HUES64 (cell line): ENCODE data around the gene MEAF6.

Source experiments
- H3K27ac ChIP-seq: 2 replicates; pipeline ENCODE4 v1.7.0; 2013; ENCODE audit warnings: low read depth, low read length, inconsistent platforms
- H3K27me3 ChIP-seq: 2 replicates; pipeline ENCODE4 v1.6.1; 2013; ENCODE audit warnings: mild to moderate bottlenecking, low read length; ENCODE audit not compliant: insufficient read depth
- H3K36me3 ChIP-seq: 2 replicates; pipeline ENCODE4 v1.6.1; 2013; ENCODE audit warnings: mild to moderate bottlenecking, low read length; ENCODE audit not compliant: insufficient read depth
- H3K4me1 ChIP-seq: 2 replicates; pipeline ENCODE4 v1.6.1; 2013; ENCODE audit warnings: mild to moderate bottlenecking, low read length, moderate library complexity; ENCODE audit not compliant: insufficient read depth
- H3K4me3 ChIP-seq: 2 replicates; pipeline ENCODE4 v1.5.1; 2013; ENCODE audit warnings: mild to moderate bottlenecking, low read length, moderate library complexity
- H3K9ac ChIP-seq: 2 replicates; pipeline ENCODE4 v1.6.1; 2013; ENCODE audit warnings: mild to moderate bottlenecking, low read depth, low read length
- H3K9me3 ChIP-seq: 2 replicates; pipeline ENCODE4 v1.6.1; 2013; ENCODE audit warnings: low read depth, low read length; ENCODE audit not compliant: insufficient read depth
- WGBS: fragments of 150-250, 120-280 bp; methylation state at CpG from one replicate; pipeline ENCODE4 v1.1.7; 2013; ENCODE audit warnings: missing lambda C conversion rate; 5-methylcytosine and 5-hydroxymethylcytosine counted together

Gene MEAF6

DNA sequence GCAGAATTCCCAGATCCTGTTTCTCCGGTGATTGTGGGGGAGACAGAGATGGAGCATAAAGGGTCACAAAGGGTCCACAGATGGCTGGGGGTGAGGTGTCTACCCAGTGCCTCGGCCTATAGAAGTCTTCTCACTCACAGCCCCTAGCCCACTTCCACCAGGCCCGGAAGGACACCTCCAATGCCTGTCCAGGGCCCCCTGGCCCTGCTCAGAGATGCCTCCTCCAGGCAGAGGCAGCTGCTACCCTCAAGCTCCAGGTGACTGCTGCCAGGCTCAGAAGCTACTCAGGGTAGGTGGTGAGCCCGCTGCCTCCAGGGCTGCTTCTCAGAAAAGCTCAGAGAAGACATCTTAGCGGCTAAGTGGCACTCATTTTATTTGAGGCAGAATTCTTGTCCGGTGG, 62.1 kb downstream of the MEAF6 start:
- no peaks in the 10 kb centered on the region for H3K36me3 ChIP-seq
- H3K4me1 ChIP-seq: peaks cover 31% of the 10 kb centered on the region
- H3K9me3 ChIP-seq: no peaks in the 10 kb centered on the region
- no peaks in the 10 kb centered on the region for H3K27me3 ChIP-seq
- H3K9ac ChIP-seq: no peak overlapping the region
- H3K27ac ChIP-seq: no peak overlapping the region
- WGBS: 55% methylated on average over 6 of the region's 6 CpGs
- no peak overlapping the region for H3K4me3 ChIP-seq

DNA sequence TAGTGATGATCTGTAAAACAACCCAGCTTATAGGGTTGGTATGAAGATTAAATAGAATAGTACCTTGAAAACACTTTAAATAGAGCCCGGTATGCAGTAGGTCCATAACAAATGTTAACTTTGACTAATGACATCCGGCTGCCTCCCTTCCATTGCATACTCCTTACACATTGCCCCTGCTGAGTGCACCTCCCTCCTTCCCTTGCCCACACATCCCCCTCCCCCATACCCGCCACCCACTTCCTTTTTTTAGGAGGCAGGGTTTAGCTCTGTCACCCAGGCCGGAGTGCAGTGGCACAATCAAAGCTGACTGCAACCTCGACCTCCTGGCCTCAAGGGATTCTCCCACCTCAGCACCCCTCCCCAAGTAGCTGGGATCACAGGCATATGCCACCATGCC, 64.6 kb downstream of the MEAF6 start:
- Histone ChIP-seq H3K9me3 (no peaks in the 10 kb centered on the region), H3K27ac (no peak overlapping the region), H3K9ac (no peak overlapping the region), H3K36me3 (no peaks in the 10 kb centered on the region), H3K27me3 (no peaks in the 10 kb centered on the region), H3K4me1 (peaks cover 26% of the 10 kb centered on the region), H3K4me3 (no peak overlapping the region)
- WGBS: 25% methylated on average over 5 of the region's 5 CpGs

DNA sequence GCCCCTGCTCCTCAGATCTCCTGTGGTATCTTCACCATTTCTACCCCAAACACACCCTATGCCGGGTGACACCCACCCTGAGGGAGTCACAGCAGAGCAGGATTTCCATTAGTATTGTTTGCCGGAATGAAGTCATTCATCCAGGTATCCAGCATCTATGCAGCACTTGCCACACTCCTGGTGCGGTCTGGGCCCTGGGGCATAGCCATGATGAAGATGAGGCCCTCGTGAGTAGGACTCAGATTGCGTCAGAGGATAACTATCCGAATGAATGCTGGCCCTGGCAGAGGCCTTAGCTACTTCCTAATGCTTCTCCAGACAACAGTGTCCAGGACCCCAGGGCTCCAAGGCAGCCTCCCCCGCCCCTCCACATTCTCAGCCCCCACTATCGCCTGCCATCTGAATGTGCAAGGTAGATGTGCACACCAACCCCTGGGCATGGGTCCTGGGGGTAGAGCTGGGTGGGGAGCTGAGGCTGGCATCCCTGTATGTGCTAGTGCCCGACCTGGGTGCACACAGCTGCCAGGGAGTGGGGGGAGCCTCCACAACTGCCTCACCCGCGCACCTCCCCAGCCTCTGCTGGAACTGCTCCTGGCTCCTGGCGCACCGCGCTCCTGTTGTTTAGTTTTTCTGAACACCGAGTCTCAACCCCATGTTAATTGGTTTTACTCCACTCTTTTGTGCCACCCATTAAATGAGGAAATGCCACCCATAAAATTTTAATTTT, 65.7 kb downstream of the MEAF6 start:
- H3K4me1 ChIP-seq: peaks cover 26% of the 10 kb centered on the region
- H3K27ac ChIP-seq: no peak overlapping the region
- WGBS: 76% methylated on average over 15 of the region's 15 CpGs
- no peaks in the 10 kb centered on the region for H3K9me3 ChIP-seq
- H3K27me3 ChIP-seq: no peaks in the 10 kb centered on the region
- H3K4me3 ChIP-seq: no peak overlapping the region
- H3K9ac ChIP-seq: no peak overlapping the region
- no peaks in the 10 kb centered on the region for H3K36me3 ChIP-seq

DNA sequence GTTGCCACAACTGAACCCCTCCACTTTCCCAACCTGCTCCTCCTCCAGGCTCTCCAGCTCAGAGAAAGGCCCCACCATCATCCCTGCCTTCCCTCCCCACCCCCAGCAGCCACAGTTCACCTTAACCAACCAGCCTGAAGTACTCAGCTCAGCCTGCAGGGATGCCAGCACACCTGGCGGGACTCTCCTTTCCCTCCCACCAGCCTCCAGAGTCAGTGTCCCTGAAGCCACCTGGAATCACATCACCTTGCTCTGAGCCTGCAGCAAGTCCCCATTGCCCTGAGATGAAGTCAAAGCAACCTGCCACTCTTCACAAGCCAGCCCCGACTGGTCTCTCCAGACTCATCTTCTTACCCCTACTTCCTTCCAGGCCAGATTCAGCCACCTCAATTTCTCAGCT, 66.4 kb downstream of the MEAF6 start:
- Histone ChIP-seq H3K27me3 (no peaks in the 10 kb centered on the region), H3K9ac (no peak overlapping the region), H3K9me3 (no peaks in the 10 kb centered on the region), H3K36me3 (no peaks in the 10 kb centered on the region), H3K4me3 (no peak overlapping the region), H3K27ac (no peak overlapping the region), H3K4me1 (peaks cover 26% of the 10 kb centered on the region)
- WGBS: 62% methylated on average over 2 of the region's 2 CpGs

DNA sequence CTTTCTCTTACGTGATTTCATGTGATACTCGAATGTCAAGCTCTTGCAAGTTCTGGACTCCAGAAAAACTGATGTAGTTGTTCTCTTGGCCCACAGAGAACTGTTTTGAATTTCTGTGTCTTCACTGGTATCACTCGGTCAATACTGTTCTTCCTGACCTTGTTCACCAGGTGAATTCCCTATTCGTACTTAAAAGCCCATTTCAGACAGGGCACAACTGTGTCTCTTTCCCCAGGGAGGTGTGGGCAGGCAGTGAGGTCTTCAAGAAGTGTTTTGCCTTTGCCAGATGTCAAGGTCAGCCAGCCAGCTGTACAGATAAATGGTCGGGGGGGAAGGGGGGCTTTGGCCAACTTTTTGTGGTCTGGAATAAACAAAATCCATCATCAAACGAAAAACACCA, 67.7 kb downstream of the MEAF6 start:
- H3K36me3 ChIP-seq: no peaks in the 10 kb centered on the region
- H3K27me3 ChIP-seq: peaks cover 11% of the 10 kb centered on the region
- WGBS: 82% methylated on average over 5 of the region's 6 CpGs
- no peak overlapping the region for H3K27ac ChIP-seq
- peaks cover 20% of the 10 kb centered on the region for H3K4me1 ChIP-seq
- no peak overlapping the region for H3K9ac ChIP-seq
- H3K9me3 ChIP-seq: no peaks in the 10 kb centered on the region
- no peak overlapping the region for H3K4me3 ChIP-seq

DNA sequence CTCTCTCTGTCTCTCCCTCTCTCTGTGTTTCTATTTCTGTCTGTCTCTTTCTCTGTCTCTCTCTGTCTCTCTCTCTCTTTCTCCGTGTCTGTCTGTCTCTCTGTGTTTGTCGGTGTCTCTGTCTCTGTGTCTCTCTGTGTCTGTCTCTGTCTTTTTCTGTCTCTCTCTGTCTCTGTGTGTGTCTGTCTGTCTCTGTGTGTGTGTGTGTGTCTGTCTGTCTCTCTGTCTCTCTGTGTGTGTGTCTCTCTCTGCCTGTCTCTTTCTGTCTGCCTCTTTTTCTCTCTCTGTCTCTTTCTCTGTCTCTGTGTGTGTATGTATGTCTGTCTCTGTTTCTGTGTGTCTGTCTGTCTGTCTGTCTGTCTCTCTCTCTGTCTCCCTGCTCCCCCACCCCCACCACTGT, 71.9 kb downstream of the MEAF6 start:
- Histone ChIP-seq H3K4me3 (no peak overlapping the region), H3K4me1 (no peaks in the 10 kb centered on the region; the same call in 1 of the 2 replicates), H3K9ac (no peak overlapping the region), H3K36me3 (no peaks in the 10 kb centered on the region), H3K9me3 (no peaks in the 10 kb centered on the region), H3K27me3 (peaks cover 26% of the 10 kb centered on the region), H3K27ac (no peak overlapping the region)
- WGBS: 82% methylated on average over 2 of the region's 2 CpGs
